Activated T-cell treated with anti-CD3 and anti-CD28 coated beads for 1 hour (primary cell): ENCODE data around the gene PLCB1.
"Not testable (repeated sequence)": the region's sequence is repeated elsewhere in the genome, so short reads cannot be mapped to it uniquely, and the experiment has no call there.

Experiments
- DNase-seq: peaks from one replicate; pipeline ENCODE4 v3.0.0-alpha.2; 2020; ENCODE audit warnings: low read depth

Gene PLCB1

DNA sequence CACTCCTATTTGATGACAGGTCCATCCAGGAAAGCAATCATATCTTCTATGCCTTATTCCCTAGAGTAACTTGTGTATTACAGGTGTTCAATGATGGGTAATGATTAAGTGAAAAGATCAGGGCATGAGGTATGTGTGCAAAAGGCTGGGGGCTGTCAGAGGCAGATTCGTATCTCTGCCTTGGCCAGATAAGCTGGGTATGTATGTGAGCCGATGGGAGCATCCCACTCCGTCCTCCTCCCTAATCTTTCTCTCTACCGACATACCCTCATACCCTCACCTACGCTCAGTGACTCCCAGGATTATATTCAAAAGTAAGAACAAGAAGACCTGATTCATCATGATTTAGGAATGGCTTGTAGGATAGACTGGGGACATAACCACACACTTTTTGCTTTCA, 238.7 kb downstream of the PLCB1 start:
- DNase-seq = no peak

DNA sequence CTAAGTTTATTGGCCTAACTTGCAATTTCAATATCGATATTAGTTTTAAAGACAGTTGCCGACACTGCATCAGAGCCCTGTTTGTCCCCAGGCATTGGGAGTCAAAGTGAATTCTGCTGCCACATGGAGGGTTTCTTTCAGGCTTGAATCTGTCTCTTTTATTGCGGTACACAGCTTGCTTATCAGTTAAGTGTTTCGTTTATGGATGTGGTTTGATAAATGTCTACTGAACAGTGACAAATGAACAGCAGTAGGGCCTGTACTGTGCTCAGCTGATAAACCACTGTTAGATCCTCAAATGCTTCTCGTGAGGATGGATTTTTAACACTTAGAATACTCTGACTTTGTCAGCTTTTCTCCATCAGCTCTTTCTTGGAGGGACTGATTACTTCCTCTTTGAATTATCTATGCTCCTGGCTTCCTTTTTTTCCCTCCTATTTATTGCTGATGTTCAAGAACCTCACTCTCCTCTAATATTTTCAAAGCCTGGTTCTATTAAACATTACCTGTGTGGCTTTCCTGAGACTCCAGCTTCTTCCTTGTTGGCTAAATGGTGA, 240.8 kb downstream of the PLCB1 start:
- no peak for DNase-seq

DNA sequence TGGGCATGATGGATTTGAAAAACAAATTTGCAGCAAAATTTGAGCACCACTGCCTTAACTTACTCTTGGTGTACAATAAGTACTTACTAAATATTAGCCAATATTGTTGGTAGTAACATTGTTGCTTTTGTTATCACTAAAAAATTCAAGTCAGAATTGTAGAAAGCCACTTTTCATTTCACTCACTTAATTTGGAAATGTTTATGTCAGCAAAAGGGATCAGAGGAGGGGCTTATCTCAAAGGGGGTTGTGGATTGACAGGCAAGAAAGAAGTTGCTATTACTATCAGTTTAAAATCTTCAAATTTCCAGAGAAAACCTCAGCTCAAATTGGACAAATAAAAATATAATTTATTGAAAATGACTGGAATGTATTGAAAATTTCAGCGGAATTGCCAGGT, 241.5 kb downstream of the PLCB1 start:
- DNase-seq = no peak

DNA sequence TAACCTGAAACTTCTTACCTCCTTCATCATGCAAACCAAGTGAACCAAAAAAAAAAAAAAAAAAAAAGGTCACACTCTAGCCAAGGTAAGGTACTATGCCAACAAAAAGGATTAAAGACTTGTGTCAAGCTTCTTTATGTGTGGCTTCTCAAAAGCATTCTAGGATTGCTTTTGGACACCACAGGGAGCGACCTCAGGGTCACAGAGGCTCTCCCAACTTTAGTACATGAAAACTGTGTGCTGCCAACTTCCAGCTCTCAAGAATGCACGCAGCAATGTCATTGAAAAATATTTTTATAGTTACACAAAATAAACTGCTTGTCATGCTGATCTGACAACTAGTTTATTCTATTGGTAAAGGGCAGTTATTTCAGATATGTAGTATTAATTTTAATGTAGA, 243.8 kb downstream of the PLCB1 start:
- DNase-seq = no peak

DNA sequence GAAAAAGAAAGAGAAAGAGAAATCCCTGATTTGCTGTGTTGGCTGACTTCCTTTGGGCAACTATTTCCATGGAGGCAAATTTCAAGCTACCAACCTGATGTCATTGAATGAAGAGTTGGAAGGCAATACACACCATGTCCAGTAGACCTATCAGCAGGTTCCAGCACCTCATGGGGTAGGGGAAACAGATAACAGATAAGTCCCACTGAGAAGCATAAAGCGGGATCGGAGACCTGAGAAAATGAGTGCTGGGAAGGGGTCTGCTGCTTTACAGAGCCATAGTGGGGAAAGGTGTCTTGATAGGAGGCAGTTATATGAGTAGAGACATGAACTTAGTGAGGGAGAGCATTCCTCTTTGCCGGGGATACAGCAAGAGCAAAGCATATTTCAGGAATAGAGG, 244.9 kb downstream of the PLCB1 start:
- DNase-seq = no peak

DNA sequence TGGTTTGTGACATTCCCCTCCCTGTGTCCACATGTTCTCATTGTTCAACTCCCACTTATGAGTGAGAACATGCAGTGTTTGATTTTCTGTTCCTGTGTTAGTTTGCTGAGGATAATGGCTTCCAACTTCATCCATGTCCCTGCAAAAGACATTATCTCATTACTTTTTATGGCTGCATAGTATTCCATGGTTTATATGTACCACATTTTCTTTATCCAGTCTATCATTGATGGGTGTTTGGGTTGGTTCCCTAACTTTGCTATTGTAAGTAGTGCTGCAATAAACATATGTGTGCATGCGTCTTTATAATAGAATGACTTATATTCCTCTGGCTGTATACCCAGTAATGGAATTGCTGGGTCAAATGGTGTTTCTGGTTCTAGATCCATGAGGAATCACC, 247.1 kb downstream of the PLCB1 start:
- not testable (repeated sequence) for DNase-seq

DNA sequence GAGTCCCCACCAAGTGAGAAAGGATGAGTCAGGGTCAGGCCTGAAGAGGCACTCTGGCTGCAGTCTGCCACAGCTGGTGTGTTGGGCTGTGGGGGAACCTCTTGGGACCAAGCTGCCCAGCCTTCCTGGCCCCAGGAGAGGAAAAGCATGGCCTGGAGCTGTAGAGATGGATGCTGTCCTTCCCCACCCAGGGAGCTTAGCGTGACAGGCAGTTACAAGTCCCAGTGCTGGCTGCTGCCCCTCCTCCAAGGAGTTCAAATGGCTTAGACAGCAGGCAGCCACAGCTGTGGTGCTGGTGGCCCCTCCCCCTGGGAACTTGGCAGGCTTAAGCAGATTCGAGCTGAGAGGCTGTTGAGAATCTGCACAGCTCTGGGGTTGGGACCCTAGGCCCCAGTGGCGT, 253.2 kb downstream of the PLCB1 start:
- no peak for DNase-seq

DNA sequence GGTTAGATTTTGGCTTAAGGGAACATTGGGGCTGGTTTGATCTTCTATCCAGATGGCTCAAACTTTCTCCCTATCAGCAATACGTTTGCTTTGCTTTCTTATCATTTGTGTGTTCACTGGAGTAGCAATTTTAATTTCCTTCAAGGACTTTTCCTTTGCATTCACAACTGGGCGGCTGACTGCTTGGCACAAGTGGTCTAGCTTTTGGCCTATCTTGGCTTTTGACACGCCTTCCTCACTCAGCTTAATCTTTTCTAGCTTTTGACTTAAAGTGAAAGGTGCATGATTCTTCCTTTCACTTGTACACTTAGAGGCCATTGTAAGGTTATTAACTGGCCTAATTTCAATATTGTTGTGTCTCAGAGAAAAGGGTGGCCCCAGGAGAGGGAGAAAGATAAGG, 254.9 kb downstream of the PLCB1 start:
- DNase-seq = no peak

DNA sequence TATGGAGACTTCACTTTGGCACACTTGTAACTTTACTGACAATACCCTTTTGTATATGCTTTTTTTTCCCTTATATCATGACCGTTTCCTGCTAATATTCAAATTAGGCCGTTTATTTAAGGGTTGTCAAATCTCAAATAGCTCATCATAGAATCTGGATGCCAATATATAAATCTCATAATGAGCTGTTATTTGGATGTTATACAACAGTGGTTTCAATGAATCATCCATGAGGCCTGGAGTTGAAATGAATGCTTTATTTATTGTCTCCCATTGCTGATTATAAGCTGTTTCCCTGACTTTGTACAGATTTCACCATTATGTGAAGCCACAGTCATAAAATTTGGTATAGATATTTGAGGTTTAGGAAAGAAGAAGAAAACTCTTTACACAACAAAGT, 256.1 kb downstream of the PLCB1 start:
- DNase-seq = no peak

DNA sequence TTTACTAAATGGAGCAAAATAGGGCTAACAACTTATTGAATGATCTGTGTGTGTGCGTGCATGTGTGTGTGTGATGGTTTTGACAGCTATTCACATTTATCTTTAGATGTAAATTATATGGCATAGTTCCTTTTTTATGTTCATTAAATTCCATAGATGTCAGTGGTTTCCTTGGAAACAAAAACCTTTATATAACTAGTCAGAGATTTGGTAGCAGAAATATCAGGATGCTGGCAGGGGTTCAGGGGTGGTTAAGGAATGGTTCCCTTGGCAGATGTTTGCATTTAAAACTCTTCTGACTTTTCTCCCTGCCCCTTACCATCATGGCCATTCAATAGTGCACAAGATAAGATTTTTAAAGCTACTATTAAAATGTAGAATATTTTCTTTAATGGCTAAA, 256.6 kb downstream of the PLCB1 start:
- DNase-seq = no peak

DNA sequence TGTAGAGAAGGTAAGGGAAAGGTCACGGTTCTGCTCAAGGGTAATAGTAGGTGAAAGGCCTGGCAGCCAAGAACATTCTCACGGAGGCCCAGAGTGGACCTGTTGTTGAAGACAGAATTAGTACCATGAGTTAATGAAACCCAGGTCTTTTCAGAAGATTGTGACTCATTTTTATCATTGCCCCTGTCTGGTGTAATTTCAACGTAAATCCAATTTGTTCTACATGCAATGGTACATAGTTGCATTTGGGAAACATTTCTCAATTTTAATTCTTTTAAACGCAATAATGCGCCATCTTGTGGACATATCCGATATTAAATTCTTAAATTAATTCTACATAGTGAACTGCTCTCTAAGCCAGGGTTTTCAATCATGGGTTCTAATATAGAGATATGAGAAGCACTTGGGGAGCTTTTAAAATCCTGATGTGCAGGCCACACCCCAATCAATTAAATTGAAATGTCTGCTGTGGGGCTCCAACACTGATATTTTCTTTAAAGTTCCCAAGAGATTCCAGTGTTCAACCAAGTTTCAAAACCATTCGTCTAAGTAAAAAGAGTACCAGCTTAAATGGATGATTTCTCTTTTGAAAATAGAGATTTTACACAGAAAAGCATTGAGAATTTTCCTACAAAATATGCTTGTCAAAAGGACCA, 257.4 kb downstream of the PLCB1 start:
- no peak for DNase-seq

DNA sequence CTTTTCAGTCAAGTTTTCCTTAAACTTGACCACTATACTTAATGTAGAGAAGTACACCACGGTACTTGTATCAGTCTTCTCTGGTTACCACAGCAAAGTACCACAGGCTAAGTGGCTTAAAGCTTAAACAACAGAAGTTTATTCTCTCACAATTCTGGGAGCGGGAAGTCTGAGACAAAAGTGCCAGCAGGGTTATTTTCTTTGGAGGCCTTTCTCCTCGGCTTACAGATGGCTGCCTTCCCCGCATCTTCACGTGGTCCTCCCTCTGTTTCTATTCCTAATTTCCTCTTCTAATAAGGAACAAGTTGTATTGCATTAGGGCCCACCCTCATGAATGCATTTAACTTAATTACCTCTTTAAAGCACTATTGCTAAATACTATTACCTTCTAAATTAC, 258.0 kb downstream of the PLCB1 start:
- no peak for DNase-seq

DNA sequence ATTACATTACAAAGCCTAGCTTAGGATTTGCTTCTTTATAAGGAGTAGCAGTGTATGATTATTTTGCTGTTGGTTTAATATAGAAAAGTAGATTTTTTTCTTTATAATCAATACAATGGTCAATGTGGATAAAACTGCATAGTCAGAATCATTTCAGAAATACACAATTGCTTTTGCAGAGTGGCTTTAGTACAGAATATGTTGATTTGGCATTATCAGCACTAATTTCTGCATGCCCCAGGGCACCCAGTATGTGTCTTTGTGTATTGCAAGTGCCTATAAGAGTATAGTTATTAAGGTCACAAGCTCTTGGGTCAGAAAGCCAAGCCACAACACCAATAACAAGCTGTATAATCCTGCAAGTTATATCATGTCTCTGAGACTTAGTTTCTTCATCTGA, 258.4 kb downstream of the PLCB1 start:
- no peak for DNase-seq

DNA sequence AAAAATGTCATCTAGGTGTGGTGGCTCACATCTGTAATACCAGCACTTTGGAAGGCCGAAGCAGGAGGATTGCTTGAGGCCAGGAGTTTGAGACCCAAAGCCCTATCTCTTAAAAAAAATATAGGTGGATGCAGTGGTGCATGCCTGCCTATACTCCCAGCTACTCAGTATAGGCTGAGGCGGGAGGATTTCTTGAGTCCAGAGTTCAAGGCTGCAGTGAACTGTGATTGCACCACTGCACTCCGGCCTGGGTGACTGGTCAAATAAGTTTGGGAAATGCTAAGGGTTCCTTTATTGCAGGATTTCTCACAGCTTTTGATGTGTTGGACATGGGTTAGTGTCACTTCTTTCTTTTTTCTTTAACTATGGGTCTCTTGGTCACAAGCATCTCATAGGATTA, 261.3 kb downstream of the PLCB1 start:
- DNase-seq = no peak

DNA sequence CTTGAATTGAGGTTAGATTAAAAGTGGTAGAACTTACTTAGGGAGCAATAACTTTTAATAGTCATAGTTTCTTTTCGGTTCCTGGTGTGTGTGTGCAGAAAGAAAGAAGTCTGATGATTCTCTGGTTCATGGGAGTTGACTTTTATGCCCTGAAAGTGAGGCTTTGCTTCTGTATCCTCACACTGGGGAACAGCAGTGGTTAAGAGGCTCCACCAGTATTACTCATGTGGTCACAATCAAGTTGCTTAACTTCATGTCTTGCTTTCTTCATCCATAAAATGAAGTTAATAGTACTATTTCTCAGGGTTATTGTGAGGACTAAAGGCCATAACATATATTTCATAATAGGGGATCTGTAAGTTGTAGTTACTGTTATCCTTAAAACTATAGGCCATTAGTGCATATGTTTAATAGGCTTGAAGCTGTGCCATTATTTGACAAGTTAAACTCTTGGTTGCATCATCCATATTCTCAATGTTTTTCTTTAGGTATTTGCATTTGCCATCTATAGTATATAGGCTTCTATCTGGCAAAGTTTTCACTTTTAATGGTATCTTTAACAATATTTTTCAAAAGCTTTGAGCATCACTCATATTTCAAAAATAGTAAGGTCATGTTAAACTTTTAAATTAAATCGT, 262.4 kb downstream of the PLCB1 start:
- no peak for DNase-seq

DNA sequence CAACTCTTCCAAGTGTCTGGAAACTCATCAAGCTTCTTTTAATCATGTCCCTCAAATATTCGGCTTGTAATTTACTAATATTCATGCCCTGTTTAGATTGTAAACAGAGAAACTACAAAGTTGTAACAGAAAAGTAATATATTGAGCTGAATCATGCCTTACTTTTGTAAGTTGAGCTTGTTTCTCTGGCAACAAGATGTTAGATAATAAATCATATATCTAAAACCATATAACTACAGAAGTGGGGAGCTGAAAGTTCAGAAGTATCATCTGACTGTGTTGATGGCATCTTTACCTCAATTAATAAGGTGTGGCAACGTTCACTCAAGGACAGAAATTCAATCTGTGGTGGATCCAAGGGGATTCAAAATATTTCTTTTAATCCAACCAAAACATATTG, 263.9 kb downstream of the PLCB1 start:
- no peak for DNase-seq

DNA sequence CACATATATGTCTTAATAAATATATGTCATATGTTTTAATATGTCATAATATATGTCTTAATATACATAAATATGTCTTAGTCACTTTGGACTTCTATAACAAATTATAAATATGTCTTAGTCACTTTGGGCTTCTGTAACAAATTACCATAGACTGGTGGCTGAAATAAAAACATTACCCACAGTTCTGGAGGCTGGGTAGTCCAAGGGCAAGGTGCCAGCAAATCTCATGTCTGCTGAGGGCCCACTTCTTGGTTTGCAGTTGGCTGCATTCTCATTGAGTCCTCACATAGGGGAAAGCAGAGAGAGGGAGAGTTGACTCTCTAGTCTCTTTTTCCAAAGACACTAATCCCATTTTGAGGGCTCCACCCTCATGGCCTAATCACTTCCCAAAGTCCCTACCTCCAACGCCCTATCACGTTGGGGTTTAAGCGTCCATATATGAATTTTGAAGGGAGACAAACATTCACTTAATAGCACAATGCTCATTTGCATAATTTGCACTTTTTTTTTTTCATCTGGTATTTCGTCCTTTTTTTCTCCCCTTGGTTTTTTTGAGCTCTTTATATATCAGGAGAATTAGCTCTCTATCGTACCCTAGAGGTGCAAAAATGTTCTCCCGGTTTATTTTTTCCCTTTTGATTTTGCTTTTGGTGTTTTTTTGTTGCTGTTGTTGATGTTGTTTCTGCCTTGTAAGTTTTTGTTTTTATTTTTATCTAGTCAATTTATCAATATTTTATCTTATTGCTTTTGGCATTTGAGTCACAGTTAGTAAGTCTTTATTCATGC, 266.4 kb downstream of the PLCB1 start:
- DNase-seq = no peak

DNA sequence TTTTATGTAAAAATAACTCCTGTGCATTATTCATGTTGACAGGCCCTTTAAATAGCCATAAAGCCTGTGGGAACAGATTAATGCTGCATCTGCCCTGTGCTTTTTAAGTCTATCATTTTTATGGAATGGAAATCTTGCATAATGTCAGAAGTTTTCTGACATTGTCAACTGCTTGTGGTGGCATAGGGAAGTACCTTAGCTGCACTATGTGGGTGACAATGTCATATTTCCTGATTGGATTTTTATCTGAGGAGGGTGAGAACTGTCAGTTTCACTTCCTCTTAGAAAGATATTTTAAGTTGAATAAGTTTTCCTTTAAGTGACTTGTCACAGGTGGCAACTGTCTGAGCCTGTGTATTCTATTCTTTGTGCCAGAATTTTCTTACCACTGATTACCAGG, 267.9 kb downstream of the PLCB1 start:
- no peak for DNase-seq

DNA sequence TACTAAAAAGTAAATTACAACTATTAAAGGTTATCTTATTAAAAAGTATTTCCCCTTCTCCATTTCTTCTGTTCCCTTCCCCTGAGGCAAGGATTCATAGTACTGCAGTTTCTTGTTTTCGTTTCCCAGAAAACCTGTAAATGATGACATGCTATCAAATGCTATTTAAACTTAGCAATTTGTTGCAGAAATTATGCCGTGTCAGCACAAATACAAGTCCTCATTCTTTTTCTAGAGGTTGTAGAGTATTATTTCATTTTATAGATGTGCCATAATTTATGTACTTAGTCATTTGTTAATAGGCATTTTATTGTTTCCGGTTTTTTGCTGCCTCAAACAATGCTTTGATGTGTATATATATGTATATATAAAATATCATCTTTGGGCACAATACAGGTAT, 268.4 kb downstream of the PLCB1 start:
- no peak for DNase-seq

DNA sequence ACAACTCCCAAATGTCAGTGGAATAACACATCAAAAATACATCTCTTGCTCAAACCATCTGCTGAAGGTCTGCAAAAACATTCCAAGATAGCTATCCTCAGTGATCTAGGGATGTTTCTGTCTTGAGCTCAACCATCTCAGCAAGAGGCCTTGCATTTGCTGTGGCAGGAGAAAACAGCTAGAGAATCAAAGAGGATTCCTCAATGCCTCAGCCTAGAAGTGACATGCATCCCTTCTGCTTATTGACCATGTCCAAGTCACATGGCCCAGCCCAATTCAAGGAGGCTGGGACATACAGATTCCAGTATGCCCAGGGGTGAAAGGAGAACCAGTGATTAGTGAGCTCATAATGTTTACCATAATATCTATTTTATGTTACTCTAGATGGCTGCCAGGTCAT, 269.5 kb downstream of the PLCB1 start:
- DNase-seq = no peak

DNA sequence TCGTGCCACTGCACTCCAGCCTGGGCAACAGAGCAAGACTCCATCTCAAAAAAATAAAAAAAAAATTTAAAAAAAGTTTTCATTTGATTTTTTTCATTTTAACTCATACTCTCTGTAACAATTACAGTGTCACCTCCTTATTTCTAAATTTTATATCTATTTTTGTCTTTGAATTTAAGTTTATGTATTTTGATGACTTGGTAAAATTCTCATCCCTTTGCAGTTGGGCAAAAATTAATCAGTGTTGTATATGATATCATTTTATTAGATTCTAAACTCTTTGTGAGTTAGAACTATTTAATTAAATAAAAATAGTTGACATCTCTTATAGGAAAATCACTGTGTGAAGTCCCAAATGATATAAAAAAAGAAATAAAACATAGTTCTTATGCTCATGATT, 270.7 kb downstream of the PLCB1 start:
- DNase-seq = no peak

DNA sequence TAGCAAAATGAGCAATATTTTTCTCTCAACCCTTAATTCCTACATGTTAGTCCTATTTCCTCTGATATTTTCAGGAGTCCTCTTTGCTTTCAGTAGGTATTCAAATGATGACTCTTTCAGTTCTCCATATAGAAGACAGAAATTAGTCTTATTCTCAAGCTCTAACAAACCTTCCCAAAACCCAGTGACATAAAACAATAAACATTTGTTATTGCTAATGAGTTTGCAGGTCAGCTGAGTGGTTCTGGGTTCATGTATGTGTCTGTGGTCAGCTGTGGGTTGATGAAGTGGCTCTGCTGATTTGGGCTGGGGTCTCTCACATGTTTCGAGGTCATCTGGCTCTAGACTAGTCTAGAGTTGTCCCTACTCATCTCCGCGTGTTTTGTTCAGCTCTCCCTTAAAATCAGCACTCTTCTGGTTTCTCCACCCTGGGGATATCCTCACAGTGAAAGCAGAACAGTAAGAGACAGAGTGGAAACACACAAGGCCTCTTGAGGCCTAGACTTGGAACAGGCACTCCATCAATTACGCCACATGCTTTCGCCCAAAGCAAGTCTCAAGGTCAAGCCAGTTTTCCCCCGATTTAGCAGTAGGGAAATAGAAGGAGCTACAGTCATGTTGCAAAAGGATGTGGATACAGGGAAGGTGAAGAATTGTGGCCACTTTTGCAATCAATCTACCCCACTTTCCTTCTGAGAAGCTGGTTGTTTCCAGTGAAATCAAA, 273.0 kb downstream of the PLCB1 start:
- no peak for DNase-seq

DNA sequence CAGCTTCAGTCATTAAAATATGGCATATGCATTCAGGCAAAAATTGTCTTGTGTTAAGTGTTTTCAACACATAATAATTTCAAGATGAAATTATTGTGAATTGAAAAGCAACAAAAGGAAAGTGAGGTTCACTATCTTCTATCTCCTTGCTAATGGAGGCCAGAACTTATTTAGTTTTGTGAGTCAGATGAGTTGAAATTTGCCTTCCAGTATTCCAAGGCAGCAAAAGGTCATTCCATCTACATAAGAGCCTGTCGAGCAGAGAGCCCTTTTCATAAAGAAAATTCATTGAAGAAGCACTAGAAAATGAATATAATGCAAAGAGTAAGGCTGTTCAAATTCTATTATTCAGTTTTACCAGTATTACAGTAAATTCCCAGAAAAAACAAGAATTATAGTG, 274.3 kb downstream of the PLCB1 start:
- no peak for DNase-seq
